ENCODE data around the gene FBXL17.

Gene FBXL17

DNA sequence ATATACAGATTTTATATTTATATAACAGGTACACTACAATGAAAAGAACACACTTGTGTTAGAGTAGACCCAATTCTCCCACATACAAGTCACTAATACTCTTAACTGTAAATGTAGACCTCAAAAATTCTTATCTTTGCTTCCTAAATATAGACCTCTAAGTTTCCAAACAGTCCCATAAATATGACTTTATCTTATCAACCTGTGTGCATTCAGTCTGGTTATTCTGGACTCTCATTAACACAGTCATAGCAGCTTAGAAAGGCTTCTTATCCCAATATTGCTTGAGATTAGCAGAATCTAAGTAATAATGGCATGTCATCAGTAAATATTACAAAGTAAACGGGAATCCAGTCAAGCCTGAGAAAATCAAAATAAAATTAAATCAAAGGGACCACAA lies 161.1 kb downstream of the FBXL17 start:
- no peak for TF ChIP-seq CTCF (IDR thresholded peaks at IDR 0.05; ENCODE audit: borderline replicate concordance, extremely low read depth, low read length, poor library complexity, severe bottlenecking)
- no peak for TF ChIP-seq EZH2 (IDR thresholded peaks at IDR 0.05; ENCODE audit: borderline replicate concordance, low read depth, low read length, severe bottlenecking)

GRCh38 chr5:108216890-108217289 lies 165.0 kb downstream of the FBXL17 start:
- Histone ChIP-seq H3K27me3 (ENCODE audit: insufficient read depth, low read length, poor library complexity) (no peaks in the 10 kb centered on the region), H2AFZ (ENCODE audit: low read depth, low read length) (no peak overlapping the region), H3K9ac (ENCODE audit: low read depth, low read length) (no peak overlapping the region), H3K79me2 (ENCODE audit: insufficient read depth, low read length) (no peaks in the 10 kb centered on the region), H3K4me1 (ENCODE audit: insufficient read depth, low read length) (no peaks in the 10 kb centered on the region), H3K27ac (ENCODE audit: low read length) (no peak overlapping the region), H3K9me3 (ENCODE audit: insufficient read depth, low read length, severe bottlenecking) (no peaks in the 10 kb centered on the region), H4K20me1 (ENCODE audit: insufficient read depth, low read length) (no peaks in the 10 kb centered on the region), H3K36me3 (ENCODE audit: insufficient read depth, low read length) (no peaks in the 10 kb centered on the region), H3K4me3 (ENCODE audit: low read depth in 1 of 2, low read length in 2 of 2) (no peak overlapping the region), H3K4me2 (ENCODE audit: insufficient read depth, low read length) (no peak overlapping the region)
- DNase-seq (no peak), ATAC-seq (ENCODE audit: insufficient read depth, low read depth) (no peak)
- TF ChIP-seq EZH2 (IDR thresholded peaks at IDR 0.05; ENCODE audit: borderline replicate concordance, low read depth, low read length, severe bottlenecking): no peak
- no peak for TF ChIP-seq CTCF (IDR thresholded peaks at IDR 0.05; ENCODE audit: borderline replicate concordance, extremely low read depth, low read length, poor library complexity, severe bottlenecking)

More for the DNA sequence above, 161.1 kb downstream of the FBXL17 start:
- Histone ChIP-seq H3K4me1 (ENCODE audit: insufficient read depth, low read length) (no peaks in the 10 kb centered on the region), H2AFZ (ENCODE audit: low read depth, low read length) (no peak overlapping the region), H3K27me3 (ENCODE audit: insufficient read depth, low read length, poor library complexity) (no peaks in the 10 kb centered on the region), H3K9ac (ENCODE audit: low read depth, low read length) (no peak overlapping the region), H3K4me3 (ENCODE audit: low read depth in 1 of 2, low read length in 2 of 2) (no peak overlapping the region), H4K20me1 (ENCODE audit: insufficient read depth, low read length) (no peaks in the 10 kb centered on the region), H3K4me2 (ENCODE audit: insufficient read depth, low read length) (no peak overlapping the region), H3K9me3 (ENCODE audit: insufficient read depth, low read length, severe bottlenecking) (no peaks in the 10 kb centered on the region), H3K79me2 (ENCODE audit: insufficient read depth, low read length) (no peaks in the 10 kb centered on the region), H3K36me3 (ENCODE audit: insufficient read depth, low read length) (no peaks in the 10 kb centered on the region), H3K27ac (ENCODE audit: low read length) (no peak overlapping the region)
- no peak for ATAC-seq (ENCODE audit: insufficient read depth, low read depth)
- no peak for DNase-seq

GRCh38 chr5:108214857-108215256 lies 167.0 kb downstream of the FBXL17 start:
- H3K4me2 ChIP-seq (ENCODE audit: insufficient read depth, low read length): no peak overlapping the region
- TF ChIP-seq EZH2 (IDR thresholded peaks at IDR 0.05; ENCODE audit: borderline replicate concordance, low read depth, low read length, severe bottlenecking): no peak
- TF ChIP-seq CTCF (IDR thresholded peaks at IDR 0.05; ENCODE audit: borderline replicate concordance, extremely low read depth, low read length, poor library complexity, severe bottlenecking): no peak

More at GRCh38 chr5:108214857-108215256, 167.0 kb downstream of the FBXL17 start:
- H3K36me3 ChIP-seq (ENCODE audit: insufficient read depth, low read length): no peaks in the 10 kb centered on the region
- H3K4me3 ChIP-seq (ENCODE audit: low read depth in 1 of 2, low read length in 2 of 2): no peak overlapping the region
- no peak overlapping the region for H2AFZ ChIP-seq (ENCODE audit: low read depth, low read length)
- no peaks in the 10 kb centered on the region for H3K9me3 ChIP-seq (ENCODE audit: insufficient read depth, low read length, severe bottlenecking)
- DNase-seq (no peak), ATAC-seq (ENCODE audit: insufficient read depth, low read depth) (no peak)
- H3K4me1 ChIP-seq (ENCODE audit: insufficient read depth, low read length): no peaks in the 10 kb centered on the region
- no peak overlapping the region for H3K27ac ChIP-seq (ENCODE audit: low read length)
- H3K79me2 ChIP-seq (ENCODE audit: insufficient read depth, low read length): no peaks in the 10 kb centered on the region
- no peaks in the 10 kb centered on the region for H3K27me3 ChIP-seq (ENCODE audit: insufficient read depth, low read length, poor library complexity)
- H4K20me1 ChIP-seq (ENCODE audit: insufficient read depth, low read length): no peaks in the 10 kb centered on the region
- no peak overlapping the region for H3K9ac ChIP-seq (ENCODE audit: low read depth, low read length)

All from DND-41 (cell line).